ENCODE results near the gene CCDC116.
A peak's percentile ranks its signal among the peaks of the same experiment; 100 is the strongest.
"Not testable (repeated sequence)": the region's sequence is repeated elsewhere in the genome, so short reads cannot be mapped to it uniquely, and the experiment has no call there.

Gene CCDC116

DNA sequence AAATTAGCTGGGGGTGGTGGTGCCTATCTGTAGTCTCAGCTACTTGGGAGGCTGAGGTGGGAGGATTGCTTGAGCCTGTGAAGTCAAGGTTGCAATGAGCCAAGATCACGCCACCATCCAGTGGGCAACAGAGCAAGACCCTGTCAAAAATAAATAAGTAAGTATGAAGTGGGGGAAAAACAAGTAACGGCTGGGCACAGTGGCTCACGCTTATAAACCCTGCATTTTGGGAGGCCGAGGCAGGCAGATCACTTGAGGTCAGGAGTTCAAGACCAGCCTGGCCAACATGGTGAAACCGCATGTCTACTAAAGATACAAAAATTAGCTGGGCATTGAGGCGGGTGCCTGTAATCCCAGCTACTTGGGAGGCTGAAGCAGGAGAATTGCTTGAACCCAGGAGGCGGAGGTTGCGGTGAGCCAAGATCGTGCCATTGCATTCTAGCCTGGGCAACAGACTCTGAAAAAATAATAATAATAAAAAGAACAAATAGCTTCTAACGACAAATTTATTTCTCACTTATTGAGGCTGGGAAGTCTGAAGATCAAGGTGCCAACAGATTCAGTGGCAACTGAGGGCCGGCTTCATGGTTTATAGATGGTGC lies 22.9 kb upstream of the CCDC116 start:
- not testable (repeated sequence) for DNase-seq

DNA sequence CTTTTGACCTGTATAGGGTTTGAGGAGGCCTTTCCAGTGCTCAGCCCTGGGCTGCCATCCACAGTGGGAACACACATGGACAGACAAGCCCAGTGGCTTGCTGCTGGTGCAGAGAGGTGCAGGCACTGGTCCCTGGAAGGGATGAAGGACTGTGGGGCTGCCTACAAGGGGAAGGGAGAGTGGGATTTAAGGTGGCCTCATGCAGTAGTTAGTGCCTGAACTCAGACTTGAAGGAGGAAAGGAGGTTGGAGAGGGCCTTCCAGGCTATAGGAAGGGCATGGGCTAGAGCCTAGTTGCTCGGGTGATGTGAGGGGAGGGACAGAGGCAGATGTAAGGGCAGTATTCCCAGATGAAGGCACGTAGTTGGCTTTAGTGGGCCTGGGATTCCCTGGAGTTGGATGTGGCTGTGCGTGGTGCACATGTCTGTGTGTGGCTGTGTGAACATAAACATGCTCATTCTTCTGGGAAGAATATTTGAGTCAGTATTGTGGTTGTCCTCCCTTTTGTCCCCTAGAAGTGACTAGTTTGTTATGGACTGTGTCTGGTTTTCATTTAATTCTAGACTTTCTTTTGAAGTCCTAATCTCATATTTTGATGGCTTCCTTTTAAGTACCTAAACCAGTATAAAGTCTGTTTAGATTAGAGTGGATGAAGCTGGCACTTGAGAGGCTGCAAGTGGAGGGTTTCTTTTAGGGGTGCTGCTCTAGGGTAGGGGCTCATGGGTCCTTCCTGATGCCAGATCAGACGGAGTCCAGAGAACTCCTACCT lies 21.2 kb upstream of the CCDC116 start:
- no peak for DNase-seq

DNA sequence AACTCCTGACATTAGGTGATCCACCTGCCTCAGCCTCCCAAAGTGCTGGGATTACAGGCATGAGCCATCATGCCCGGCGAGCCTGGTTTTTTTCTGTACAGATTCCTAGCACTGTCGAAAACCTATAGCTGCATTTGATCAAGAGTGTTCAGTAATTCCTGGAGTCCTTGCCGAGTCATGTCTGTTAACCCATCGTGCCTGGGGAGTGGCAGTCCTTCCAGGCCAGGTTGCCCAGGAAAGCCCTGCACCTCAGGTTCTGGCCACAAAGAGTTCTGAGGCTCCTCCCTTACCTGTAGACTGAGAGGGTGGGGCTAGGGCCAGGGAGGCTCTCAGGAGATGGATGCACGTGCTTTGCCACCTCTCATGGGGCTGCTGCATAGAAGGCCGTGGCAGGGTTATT lies 19.7 kb upstream of the CCDC116 start:
- no peak for DNase-seq

DNA sequence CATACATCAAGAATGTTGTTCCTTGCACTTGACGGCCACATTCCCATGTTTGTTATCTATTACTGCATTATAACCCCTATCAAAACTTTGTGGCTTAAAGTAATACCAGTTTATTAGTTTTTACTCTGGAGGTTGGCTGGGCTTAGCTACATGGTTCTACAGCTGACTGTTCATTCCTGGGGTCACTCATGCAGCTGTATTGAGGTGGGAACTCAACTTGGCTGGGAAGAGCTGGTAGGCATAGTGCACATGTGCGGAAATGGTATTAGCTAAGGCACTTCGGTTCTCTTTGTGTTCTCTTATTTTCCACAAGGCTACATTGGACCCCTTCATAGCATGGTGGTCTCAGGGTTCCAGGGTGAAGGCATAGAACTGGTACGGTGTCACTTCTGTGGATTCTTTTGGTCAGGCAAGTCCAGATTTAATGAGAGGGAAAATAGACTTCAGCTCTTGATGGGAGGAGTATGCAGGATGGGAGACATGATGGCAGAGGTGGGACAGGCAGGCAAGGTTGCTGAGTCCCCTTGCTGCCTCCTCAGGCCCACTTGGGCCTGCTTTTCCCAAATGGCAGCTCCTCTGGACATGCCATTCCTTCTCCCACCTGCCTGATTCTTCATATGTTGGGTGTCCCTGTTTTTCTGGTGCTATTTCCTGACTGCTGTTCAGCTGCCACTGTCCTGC lies 18.9 kb upstream of the CCDC116 start:
- DNase-seq: no peak

DNA sequence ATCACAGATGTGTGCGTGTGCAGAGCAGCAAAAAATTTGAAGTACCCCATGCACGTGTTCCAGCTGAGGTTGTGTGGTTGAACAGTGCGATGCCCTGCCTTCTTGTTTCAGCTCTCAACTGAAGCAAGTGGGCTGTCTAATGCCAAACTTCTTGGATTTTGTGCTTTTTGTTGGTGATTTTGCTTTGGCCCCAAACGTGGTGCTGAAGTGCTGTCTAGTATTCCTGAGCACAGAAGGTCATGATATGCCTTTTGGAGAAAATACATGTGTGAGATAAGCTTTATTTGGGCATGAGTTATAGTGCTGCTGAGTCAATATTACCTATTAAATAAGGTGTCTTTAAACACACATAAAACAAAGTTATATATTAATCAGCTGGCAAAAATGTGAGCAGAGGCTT lies 16.8 kb upstream of the CCDC116 start:
- DNase-seq: no peak

DNA sequence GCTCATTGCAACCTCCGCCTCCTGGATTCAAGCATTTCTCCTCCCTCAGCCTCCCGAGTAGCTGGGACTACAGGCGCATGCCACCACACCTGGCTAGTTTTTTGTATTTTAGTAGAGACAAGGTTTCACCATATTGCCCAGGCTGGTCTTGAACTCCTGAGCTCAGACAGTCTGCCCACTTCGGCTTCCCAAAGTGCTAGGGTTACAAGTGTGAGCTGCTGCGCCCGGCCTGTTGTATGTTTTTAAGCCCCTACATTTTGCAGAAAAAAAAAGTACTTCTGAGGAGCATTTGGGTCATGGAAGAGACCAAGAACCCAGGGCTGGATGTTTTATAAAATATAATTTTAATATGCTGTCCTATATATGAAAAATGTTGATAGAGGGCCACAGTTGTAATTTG lies 15.2 kb upstream of the CCDC116 start:
- not testable (repeated sequence) for DNase-seq

DNA sequence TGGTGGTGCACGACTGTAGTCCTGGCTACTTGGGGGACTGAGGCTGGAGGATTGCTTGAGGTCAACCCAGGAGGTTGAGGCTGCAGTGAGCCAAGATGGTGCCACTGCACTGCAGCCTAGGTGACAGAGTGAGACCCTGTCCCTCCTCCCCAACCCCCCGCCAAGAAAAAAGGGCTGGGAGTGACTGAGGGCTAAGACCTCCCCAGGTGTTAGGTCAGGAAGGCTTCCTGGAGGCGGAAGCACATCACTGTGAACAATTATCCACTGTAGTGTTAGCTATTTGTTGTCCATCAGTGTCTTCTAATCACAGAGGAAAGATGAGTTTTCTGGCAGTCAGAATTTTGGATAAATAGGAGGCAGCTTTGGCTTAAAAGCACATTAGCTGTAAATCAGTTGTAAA lies 11.5 kb upstream of the CCDC116 start:
- no peak for DNase-seq

DNA sequence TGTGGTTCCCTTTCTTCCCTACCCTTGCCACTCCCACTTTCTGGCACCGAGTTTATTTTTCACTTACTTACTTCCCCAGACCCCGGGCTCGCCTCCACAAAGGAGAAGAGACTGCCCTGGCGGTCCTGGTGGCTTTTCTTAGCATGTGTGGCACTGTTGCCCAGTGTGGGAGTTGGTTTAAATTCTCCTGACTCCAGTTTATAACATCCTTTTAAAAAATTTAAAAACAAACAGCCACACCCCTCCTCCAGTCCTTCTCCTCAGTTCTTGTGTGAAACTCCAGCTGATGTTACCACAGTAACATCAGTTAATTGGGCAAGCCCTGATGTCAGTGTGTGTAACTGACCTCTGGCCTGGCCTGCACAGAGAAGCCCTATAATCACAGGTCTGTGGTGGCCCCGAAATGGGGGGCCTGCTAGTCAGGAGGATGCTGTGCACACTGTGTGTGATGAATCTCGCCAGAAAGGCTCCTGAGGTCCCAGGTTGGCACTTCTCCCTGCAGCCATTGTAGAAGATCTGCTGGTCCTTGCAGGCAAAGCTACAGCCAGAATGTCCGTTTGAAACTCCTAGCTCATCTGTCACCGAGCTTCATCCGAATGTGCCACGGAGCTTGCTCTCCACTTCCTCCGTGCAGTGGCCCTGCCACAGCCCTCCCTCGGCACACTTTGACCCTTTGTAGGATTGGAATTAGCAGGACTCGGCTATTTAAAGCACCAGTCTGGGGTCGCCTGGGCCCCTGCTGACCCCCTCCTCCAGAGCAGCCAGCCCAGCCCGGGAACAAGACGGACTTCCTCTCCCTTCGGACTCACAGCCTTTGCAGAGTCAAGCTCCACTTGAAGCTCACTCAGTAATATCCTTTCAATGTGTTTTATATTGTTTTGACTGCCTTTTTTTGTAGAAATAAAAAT lies 10.3 kb upstream of the CCDC116 start:
- no peak for DNase-seq

DNA sequence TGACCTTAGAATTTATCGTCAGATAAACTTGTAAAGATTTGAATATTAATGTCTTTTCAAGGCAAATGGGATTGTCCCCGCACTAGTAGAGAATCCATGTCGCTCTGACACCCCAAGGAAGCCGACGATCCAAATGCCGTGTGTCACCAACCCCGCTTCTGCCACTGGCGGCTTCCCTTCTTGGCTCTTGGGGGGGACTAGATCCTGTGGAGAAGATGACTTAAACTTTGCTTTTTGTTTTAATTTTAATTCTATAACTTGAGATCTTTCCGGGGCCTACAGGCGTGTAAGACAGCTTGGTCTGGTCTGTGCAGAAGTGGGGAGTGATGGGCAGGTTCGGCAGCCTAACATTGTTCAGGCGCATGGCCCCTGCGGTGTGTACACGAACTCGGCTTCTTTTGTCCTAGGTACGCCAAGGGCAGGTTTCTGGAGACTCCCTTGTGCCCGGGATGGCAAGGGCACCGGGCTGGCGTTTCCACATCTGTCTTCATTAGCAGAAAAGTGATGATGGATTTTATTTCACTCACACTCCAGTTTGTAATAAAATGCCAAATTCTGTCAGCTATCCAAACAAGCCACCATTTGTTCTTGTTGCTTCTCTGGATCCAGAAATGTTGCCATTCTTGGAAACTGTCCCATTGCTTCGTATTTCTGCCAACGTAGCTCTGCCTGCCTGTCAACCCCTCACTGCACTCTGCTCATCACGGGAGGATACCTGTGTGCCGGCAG lies 9.5 kb upstream of the CCDC116 start:
- DNase-seq: no peak

DNA sequence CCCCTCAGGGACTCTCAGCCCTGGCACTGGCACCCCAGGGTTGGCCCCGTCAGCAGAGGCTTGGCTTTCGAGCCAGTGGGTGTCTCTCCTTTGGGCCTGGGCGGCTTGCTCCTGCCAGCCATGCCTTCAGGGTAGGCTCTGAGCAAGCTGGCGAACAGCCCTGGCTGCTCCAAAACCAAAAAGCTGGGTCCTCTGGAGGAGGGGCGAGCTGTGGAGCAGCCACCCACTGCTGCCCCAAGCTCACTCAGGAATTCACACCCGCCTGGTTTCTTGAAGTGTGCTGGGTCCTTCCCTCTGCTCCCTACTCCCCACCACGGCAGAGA lies 9.0 kb upstream of the CCDC116 start:
- DNase-seq: no peak

DNA sequence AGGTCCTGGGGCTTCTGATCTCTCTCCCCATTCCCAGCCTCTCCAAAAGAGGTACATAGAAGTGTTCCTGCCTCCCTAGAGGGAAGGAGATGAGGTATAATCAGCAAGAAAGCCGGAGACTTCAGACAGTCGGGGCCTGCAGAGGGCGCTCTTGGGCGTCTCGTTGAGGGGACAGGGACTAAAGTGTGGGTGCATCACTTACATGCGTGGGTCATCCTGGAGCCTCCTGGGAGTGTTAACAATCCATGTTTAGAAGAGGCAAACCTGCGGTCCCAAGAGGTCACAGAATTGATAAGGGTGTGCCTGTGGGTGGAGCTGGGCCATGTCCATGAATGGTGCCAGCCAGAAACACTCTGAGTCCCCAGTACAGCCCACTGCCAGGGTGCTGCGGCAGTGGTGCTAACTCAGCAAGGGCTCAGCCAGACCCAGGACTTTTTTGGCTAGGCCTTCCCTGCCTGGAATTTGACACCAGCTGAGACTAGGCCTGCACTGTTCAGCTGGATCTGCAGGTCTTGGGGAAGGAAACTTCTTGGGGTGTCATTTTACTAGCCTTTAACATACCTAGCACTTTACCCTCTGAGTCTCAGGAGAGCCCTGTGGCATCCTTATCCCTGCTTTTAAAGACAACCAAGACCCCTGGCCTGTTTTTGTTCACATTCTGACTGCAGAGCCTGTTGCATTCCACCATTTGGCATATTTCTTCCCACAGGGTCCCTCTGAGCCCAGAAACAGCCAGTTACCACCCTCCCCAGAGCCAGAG lies 8.3 kb upstream of the CCDC116 start:
- DNase-seq: peak; percentile 74

DNA sequence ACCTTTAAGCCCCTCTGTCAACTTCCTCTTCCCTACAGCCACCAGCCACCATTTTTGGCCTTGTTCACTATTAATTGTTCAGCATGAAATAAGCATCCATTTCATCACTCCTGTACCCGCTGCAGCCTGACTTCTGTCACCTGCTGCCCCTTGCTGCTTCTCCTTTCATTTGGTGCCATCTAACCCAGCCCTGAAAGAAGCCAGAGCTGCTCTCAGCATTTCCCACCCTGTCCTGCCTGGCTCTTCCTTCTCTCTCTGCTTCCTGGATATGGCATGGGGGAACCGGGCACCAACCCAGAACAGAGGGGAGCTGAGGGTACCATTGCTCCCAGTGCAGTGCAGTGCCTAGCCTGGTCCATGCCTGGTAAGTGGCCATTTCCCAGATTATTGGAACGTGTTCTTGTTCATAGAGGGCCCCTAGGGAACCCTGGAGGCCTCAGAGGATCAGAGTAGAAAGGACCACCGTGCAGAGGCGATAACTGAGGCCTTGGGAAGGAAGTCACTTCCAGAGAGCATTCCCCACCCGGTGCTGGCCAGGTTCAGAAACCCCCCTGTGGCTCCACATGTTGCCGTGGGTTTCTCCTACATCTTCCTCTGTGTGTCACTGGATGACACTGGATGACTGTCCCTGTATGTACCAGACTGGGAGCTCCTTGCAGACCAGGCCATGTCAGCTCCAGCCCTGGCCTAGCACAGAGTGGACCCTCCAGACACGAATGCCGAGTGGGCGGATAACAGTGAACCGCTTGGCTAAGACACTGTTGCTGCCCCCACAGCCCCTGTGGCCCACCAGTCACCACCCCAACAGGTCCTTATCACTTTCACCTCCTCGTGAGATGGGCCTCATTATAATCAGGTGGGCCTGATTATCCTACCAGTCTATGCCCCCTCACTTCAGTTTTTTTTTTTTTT lies 7.4 kb upstream of the CCDC116 start:
- DNase-seq: no peak

DNA sequence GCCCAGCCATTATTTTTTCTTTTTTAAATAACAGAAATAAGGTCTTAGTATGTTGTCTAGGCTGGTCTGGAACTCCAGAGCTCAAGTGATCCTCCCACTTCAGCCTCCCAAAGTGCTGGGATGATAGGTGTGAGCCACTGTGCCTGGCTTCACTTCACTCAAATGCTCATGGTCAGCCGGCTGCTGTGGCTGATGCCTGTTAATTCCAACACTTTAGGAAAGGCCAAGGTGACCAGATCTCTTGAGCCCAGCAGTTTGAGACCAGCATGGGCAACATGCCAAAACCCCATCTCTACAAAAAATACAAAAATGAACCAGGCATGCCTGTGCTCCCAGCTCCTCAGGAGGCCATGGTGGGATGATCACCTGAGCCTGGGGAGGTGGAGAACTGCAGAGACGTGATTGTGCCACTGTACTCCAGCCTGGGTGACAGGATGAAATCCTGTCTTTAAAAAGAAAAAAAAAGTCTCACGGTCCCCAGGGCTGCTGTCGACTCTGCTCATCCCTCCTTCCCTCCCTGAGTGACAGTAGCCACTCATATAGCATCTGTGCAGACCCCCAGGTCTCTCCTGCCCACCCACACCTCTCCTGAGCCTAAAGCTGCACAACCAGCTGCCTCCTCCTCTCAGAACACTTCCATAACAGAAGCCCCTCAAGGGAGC lies 6.4 kb upstream of the CCDC116 start:
- no peak for DNase-seq

DNA sequence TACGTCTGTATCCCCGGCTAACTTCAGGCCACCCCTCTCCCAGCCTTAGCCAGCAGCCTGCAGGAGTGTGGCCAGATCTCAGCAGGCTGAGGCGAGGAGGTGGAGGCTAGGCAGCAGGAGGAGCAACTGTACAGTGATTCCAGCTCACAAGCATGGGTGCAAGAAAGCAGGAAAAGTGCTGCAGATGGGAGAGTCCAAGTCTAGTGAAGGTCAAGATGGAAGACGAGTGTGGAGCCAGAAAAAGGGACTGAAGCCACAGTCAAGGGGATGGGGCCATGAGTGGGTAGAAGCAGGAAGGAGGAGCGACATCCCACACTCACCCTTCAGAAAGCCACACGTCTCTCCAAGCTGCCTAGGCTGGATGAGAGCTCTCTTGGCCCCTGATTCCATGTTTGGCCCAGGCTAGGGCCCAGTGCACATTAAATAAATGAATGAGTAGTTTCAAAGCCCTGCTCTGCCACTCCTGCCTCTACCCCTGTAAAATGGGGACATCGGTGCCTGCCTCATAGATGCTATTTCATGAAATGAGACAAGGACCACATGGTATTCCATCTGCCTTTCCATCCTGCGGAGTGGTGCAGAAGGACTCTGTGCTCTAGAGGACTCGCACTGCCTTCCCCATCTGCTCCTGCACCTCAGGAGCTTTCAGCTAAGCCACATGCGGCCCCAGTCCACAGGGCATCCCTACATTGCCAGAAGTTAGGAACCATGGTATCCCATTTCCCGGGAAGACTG lies 5.7 kb upstream of the CCDC116 start:
- DNase-seq: no peak

DNA sequence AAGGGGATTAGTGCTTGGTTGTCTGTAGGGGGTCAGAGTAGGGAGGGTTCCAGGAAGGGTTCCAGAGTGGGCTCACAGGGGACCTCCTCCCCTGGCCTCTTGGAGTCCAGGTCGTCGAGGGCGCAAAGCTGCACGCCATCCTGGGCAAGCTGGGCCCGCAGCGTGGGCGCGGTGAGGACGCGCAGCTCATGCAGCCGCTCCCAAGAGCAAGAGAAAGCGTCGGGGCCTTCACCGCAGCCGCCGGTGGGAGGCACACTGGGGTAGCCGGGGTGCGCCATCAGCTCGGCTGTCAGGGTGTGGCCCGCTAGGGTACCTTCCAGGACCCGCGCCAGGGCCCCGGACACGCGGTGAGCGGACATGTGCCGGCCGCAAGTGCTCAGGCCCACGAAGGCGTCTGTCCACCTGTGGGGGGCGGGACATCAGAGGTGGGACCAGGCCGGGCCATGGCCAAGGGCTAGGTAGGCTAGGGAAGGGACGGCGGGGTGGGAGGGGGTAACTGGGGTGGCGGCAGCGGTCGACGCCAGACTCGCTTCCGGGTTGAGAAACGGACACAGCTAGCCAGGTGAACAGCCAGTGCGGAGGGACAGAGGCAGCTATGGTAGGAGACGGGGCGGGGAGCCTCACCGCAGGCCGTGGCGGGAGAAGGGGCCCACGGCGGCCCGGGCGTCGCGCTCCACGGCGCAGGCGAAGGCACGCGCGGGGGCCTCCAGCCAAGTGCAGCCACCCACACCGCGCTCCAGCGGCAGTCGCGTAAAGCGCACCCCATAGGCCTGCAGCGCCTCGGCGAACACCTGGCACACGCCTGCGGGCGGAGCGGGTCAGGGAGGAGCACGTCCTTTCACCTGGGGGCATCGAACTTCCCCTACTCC lies 3.9 kb upstream of the CCDC116 start:
- DNase-seq: no peak

DNA sequence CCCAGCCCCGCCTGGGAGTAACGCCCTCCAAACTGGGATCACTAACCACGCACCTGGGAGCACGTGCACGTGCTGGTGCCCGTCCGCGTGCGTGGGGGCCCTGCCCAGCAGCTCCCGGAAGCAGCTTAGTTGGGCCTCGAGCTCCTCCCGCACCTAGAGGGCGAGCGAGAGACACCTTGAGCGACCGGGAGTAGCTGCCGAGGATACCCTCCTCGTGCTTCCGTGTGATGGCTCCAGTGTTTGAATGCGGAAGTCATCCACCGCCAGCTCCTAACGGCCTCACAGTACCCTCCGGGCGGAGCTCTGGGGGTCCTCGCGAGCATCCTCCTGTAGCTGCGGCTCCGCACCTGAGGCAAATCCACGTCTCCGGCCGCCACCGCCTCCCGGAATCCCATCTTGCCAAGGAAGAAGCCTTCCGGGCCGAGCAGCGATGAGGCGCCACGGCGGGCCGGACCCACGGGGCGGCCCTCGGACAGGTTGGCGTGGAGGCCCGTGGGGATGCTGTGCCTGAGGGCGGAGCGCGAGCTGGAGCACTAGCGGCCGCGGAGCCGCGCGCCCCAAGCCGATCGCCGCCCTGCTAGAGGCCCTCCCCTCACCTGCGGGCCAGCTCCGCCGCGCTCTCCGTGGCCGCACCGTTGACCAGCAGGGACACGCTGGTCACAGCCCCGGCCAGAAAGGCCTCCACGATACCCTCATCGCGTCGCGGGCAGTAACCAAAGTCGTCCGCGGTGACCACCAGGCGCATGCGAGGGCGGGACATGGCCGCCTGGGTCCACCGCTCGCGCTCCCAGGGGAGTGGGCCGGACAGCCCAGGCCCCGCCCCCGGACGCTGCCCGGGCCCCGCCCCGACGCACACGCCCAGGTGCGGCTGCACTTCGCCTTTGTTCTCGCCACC lies 3.1 kb upstream of the CCDC116 start, which contains the start of gene YDJC:
Gene YDJC (minus strand): TSS at position 768 of the 895 bp plus-strand sequence. CDS start 8 bp downstream, at position 760.
- DNase-seq: peak; percentile 98

DNA sequence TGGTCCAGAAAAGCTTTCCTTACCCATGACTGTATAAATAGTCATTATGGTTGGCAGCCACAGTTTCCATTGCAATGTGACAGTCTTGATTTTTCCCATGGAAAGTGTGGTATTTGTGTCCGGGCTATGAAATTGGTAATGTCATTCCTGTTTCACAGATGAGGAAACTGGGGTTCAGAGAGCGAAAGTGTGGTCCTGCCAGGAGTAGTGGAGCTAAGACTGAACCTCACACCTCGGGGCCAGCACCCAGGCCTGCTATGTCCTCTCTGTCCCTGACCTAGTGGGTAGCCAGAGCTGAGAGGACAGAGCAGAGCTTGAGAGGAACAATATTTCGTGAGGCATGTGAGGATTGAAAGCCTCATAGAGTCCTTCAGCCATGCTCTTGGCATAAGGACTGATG lies 1.5 kb upstream of the CCDC116 start:
- no peak for DNase-seq

Data from activated CD8-positive, alpha-beta memory T cell treated with anti-CD3 and anti-CD28 coated beads for 24 hours (primary cell).